Hematopoietic multipotent progenitor cell treated with erythropoietin and hydrocortisone succinate and interleukin-3 and kit ligand, for 15 days (in vitro differentiated cells): Measurements from ENCODE around the gene INTS6.
A peak's percentile ranks its signal among the peaks of the same experiment; 100 is the strongest.

Experiments
- DNase-seq: peaks from one replicate; pipeline ENCODE4 v3.0.0-alpha.2; 2015; ENCODE audit warnings: low spot score

Gene INTS6

DNA sequence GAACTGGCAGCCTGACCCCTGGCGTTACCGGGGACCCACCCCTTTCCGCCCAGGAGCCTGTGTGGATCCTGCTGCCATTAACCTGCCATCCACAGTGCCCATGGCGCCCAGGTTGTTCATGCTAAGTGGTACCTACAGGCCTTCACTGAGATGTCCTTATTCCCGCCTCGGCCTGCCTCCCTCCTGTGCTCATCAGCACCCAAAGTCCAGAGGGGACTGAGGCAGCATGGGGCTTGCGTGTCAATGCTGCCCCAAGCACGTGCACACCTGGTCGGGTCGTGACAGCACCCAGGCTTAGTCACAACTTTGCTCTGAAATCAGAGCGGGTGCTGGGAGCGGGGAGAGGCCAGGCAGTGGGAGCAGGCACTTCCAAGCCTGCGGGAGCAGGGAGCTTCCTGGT lies 3.7 kb upstream of the INTS6 start:
- no peak for DNase-seq

DNA sequence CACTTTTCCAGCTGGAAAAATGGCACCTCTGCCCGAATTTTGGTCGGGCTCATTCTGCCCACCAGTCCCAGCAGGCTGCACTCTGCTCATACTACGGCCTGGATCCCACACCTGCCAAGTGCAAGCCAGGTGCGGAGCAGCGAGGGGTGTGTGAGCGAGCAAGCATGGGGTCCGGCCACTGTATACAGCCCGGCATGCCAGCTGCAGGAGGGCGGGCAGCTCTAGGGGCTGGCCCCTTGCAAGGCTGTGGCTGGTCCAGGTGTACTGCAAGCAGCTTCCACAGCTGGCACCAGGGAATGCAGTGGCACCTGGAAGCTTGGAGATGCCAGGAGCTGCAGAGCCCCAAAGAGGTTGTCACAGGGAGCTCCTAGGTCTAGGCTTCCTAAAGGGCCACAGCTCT lies 2.7 kb upstream of the INTS6 start:
- DNase-seq: no peak

DNA sequence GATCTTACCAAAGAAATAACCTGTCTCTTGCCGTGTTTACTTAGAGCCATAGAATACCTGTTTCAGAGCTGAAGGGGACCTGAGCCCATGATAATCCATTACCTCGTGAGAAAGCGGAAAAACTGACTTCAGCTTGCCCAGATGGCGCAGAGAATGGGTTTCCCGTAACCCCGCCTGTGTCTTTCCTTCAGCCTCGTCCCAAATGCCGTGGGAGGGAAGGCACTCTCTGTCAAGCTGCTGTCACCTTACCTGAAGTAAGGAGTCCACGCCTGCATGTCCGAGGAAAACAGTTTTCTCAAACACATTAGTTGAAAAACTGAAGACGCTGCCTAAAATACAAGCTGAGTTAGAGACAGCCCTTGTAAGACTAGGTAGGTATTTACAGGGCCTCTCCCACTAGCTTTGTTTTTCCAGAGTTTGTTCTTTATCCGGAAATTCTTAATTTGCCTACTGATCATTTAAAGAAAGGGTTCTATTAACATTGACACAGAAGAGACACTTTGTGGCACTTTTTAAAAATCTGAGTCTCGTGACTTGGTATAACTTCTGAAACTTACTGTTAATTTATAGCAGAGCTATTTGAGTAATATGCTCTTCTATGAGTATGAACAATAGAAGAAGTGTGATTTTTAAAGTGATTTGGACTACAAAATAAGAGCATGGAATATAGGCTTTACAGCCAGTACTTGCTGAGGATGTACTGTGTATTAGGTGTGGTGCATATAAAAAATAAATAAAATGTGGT lies 1.3 kb upstream of the INTS6 start:
- DNase-seq: no peak

GRCh38 chr13:51453207-51453958 lies 547 bp upstream of the INTS6 start:
- peak; percentile 86 for DNase-seq

- peak; percentile 83 for DNase-seq
Measured at GRCh38 chr13:51451467-51452360, 1.1 kb downstream of the INTS6 start.

DNA sequence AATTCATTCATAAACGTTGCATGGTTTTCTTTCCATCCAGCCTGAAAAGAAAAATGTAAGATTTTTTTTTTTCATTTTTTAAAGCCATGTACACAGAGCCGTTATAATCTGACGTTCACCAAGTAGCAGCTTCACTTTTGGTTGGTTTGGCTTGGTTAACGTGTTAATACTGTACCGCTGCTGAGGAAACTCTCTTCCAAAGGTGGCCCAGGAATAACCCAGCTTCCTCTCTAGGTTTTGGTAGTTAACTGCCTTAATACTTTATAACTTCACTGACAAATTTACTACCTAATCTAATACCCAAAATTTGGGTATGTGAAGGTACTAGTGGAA lies 1.7 kb downstream of the INTS6 start:
- DNase-seq: no peak

DNA sequence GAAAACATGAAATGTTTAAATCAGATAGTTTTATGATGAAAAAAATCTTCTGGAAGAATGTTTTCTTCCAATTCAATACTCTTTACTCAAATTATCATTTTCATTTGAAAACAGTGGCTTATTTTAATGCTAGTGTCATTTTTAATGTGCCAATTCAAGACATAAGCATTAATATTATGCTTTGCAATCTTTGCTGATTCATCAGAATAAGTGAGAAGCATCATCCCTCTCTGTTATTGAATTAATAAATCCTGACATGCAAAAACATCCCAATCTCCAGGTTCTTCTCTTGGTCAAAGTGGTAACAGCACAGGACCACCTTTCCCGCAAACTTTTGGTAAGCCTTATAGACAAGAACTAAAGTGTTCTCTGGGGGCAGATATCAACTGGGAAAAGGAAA lies 3.8 kb downstream of the INTS6 start:
- DNase-seq: no peak

DNA sequence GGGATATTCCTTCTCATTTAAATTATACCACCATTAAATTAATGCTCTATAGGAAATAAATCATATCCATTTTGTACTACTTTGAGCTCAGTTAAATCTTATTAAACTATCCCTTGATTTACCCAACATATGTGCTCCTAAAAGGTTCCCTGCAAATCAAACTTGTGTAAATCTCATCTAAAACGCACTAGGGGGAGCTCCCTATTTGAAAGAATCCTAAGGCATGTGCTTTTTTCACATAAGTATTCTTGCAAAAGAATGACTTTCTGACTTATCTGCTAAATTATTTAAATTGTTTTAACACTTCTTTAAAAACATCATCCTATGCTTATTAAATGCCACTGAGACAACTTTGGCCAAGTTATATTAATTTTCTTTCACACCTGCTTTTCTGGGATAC lies 7.9 kb downstream of the INTS6 start:
- no peak for DNase-seq

DNA sequence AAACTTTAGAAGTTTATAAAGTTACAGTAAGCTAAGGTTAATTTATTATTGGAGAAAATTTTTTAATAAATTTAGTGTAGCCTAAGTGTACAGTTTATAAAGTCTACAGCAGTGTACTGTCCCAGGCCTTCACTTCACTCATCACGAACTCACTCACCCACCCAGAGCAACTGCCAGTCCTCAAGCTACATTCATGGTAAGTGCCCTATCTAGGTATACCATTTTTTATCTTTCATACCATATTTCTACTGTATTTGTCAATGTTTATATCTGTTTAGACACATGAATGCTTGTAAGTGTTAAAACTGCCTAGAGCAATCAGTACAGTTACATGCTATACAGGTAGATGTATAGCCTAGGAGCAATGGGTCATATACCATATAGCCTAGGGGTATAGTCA lies 12.5 kb downstream of the INTS6 start:
- DNase-seq: peak; percentile 67

- DNase-seq: no peak
Measured at GRCh38 chr13:51437550-51438127, 15.2 kb downstream of the INTS6 start.

GRCh38 chr13:51435002-51435578 lies 17.7 kb downstream of the INTS6 start:
- DNase-seq: peak; percentile 55

DNA sequence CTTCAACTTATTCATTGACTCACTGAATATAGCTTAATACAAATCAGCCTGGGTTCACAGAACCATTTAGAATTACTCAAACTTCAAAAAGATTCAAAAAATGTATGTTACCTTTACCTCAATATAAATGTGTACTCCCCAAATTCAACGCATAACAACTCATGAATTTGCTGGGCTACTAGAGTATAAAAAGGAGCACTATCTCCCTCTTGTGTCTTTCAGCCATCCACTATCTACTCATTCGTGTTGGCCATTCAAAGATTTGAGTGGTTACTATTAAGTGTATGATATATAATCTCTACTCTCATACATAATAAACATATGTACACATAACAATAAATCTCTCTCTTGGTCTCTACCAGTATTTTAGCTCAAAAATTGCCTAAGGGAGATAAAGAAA lies 20.3 kb downstream of the INTS6 start:
- no peak for DNase-seq

DNA sequence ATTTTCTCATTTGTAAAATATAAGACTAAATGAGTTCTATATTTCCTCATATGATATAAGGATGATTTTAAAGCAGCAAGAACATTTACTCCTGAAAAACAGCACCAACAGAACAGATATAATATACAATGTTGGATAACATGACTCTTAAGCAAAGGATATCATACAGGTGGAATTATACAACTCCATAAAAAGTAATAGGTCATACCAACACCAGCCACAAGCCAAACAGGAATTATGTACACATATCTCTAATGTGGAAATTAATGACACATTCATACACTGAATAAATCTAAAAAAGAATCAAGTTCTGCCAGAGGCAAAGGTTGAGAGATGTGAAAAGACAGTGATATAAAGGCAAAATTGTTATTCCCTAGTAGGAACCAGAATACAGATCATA lies 25.9 kb downstream of the INTS6 start:
- DNase-seq: no peak

DNA sequence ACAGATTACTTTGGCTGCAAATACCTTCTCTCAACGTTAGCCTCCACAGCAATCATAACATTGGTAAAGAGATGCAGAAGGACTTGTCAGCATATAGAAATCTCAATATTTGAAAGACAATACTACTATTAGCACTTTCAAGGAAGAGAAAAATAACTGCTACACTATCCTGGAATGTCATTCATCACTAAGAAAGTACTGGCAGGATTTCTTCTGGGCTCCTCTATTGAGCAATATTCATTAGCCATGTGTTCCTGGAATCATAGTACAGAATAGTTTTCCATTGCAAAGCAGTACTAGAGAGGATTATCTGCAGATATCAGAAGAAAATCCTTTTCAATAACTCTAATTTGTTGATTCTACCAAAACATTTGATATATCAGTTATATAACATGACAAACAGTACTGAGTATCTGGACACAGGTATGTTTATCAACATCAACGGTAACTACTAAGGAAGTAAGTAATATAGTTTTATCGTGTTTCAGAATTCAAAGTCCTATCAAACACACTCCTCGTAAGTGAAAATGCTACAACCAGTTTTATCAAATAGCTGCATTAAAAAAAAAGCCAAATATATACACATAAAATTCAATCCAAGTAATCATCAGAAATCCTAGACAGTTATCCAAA lies 27.3 kb downstream of the INTS6 start:
- DNase-seq: no peak

DNA sequence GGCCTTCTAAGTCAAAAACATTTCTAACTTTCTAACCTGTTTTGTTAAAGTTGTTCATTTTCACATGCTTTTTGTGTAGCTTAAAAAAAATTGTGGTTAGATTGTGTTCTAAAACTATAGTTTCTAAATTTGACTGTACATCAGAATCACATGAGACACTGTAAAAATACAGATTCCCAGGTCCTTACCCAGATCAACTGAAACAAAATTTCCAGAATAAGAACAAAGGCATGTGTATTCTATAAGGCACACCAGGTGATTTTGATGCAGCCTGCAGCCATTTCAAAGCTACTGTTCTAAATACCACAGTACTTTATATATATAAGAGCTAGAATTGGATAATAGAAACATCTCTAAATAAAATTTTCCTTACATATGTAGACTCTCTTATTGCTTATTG lies 29.1 kb downstream of the INTS6 start:
- DNase-seq: no peak

GRCh38 chr13:51422484-51422883 lies 30.4 kb downstream of the INTS6 start:
- DNase-seq: no peak

DNA sequence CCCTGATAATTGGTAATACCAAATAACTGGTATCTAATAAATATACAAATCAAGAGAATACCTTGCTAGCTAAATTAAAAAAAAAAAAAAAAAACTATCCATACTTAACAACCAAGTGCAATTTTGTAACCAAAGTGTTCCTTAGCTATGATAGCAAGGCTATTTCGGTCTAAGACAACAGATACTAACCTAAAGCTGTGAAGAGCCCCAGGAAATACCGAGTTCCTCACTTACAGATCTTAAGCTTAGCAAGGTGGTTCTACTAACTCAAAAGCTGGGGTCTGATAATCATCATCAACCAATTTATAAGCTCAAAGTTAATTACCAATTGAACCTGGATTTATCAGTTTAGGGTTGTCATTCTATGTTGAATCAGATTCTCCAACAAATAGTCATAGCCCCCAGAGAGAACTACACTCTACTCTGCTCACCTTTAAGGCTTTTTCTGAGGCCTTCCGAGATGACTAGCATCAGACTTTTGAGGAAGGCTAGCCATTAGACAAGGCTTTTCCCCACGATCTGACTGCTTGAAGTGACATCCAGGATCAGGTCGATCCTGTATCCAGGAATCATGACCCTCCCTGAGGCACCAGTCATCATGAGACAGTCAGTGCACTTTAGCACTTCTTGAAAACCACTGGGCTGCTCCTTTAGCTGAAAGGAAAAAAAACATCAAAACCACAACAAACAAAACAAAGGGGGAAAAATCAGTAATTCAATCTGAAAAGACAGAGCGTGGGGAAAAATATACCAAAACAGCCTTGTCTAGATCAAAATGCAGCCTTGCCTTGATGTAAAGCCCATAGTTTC lies 31.9 kb downstream of the INTS6 start:
- DNase-seq: no peak

- DNase-seq: no peak
Measured at GRCh38 chr13:51419001-51419636, 33.7 kb downstream of the INTS6 start.

DNA sequence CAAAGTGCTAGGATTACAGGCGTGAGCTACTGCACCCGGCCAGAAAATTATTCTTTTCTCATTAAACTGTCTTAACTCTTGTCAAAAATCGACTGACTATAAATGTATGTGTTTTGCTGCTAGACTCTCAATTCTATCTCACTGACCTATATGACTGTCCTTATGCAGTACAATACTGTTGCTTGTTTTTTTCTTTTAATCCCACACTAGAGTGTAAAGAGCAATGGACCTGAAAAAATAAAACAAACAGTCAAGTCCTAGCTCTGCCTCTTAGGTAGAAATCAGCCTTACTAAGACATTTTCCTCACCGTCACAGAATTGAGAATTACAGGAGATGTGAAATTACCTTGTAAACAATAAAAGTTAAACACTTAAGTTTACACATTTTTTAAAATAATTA lies 35.1 kb downstream of the INTS6 start:
- DNase-seq: no peak

DNA sequence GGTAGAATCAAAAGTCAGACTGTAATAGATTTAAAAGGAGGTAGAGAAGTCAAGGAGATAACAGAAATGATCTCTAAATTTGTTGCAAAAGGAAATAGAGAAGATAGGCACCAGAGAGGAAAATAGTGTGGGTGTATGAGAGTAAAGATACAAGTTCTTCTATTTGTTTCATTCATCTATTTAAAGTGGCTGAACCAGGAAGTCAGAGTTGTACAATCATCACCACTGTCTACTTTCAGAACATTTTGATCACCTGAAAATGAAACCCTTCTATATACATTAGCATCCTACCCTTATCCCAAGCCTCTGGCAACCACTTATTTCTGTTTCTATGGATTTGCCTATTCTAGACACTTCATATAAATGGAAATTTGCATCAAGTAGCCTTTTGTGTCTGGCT lies 36.7 kb downstream of the INTS6 start:
- no peak for DNase-seq
